Islet precursor cell (in vitro differentiated cells): ENCODE measurements around the gene MRPL14.
"Not testable (repeated sequence)": the region's sequence is repeated elsewhere in the genome, so short reads cannot be mapped to it uniquely, and the experiment has no call there.

Experiments used
- DNase-seq: peaks from one replicate; pipeline ENCODE4 v3.0.0-alpha.2; 2018

Gene MRPL14

DNA sequence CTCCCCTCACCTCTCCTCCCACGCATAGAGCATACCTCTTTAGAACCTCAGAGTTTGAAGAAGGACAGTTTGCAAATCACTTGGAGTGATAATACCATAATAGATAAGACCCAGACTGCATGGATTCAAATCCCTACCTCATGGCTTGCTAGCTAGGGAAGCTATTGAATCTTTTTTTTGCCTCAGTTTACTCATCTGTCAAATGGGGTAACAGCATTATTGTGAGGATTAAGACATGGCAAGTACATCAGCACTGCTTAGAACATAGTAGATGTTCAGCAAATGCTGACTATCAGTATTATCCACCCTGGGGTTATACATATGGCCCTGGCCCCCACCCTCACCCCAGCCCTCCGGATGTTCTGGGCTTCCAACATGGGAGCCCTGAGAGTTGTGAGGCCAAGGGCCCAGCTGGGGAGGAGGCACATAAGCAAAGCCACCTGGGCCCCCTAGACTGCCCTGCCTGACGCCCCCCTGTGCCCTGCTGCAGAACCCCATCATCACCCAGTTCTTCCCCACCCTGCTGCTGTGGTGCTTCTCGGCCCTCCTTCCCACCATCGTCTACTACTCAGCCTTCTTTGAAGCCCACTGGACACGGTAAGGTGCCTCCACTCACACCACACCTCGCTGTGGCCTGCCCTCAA is 22.2 kb upstream of the MRPL14 start:
- no peak for DNase-seq

DNA sequence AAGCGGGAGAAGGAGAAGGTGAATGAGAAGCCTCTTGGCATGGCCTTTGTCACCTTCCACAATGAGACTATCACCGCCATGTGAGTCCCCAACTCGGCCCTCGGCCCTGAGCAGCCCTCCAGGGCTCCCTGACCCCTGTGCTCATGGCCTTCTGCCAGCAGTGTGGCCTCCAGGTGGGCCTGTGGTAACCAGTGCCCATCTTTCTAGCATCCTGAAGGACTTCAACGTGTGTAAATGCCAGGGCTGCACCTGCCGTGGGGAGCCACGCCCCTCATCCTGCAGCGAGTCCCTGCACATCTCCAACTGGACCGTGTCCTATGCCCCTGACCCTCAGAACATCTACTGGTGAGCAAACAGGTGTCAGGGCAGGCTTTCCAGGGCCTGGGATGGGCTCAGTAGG is 21.1 kb upstream of the MRPL14 start:
- no peak for DNase-seq

DNA sequence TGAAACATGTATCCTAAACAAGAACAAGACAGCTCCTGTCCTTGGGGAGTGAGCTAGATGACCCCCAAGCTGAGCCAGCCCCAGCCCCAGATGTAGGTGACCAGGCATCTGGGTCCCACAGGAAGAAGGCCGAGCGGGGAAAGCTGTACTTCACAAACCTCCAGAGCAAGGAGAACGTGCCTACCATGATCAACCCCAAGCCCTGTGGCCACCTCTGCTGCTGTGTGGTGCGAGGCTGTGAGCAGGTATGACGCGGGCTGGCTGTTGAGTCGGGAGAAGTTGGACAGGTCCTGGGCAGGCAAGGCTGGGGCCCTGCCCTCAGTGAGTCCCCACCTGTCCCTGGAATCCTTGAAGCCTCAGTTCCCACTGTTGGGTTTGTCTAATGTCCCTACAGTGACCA is 20.0 kb upstream of the MRPL14 start:
- DNase-seq = no peak

DNA sequence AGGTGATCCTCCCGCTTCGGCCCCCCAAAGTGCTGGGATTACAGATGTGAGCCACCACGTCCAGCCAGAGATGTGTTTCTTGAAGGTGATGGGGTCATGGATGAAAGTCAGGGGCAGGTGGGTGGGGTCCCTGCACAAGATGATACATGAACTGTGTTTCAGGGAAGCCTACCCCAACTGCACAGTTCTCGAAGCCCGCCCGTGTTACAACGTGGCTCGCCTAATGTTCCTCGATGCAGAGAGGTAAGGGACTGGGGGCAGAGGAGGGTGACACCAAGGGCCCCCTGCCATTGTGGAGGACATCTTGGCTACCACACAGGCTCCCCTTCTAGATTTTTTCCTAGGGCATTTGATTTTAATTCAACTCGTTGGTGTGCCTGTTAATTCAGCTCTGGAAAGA is 19.4 kb upstream of the MRPL14 start:
- no peak for DNase-seq

DNA sequence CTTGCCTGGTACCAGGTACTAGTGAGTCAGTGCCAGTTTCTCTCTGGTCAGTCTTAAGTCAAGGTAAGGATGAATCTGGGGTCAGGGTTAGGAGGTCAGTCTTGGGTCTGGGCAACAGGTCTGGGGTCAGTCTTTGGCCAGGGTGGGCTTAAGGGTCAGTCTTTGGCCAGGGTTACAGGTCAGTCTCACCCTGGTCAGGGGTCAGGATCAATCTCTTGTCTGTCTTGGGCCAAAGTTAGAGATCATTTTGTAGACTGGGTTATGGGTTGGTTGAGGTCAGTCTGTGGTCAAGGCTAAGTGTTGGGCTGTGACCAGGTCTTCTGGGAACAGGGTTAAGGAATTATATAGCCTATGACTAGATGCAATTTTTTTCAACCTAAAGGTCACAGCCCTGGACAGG is 18.6 kb upstream of the MRPL14 start:
- no peak for DNase-seq

DNA sequence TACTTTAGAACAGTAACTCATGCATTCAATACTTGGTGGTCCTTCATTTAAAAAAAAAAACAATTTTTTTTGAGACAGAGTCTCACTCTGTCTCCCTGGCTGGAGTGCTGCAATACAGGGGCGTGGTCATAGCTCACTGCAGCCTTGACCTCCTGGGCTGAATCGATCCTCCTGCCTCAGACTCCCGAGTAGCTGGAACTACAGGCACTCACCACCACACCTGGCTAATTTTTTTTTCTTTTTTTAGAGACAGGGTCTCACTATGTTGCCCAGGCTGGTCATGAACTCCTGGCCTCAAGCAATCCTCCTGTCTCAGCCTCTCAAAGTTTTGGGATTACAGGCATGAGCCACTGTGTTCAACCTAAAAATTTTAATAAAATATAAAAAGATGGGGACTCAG is 17.3 kb upstream of the MRPL14 start:
- DNase-seq = not testable (repeated sequence)

DNA sequence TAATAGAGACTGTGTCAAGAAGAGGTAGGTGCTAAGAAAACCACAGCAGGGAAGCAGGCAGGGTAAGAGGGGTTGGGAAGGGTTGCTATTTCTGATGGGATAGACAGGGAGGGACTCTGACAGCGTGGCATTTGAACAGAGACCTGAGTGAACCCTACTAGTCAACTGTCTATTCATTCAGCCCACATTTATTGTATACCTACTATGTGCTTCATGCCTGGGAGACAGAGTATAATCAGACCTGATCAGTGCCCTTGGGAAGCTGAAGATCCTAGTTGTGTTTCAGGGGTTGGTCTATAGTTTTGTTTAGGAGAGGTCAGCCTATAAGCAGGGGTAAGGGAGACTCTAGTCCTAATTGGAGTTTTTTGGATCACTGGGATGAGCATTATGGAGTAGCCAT is 16.5 kb upstream of the MRPL14 start:
- no peak for DNase-seq

DNA sequence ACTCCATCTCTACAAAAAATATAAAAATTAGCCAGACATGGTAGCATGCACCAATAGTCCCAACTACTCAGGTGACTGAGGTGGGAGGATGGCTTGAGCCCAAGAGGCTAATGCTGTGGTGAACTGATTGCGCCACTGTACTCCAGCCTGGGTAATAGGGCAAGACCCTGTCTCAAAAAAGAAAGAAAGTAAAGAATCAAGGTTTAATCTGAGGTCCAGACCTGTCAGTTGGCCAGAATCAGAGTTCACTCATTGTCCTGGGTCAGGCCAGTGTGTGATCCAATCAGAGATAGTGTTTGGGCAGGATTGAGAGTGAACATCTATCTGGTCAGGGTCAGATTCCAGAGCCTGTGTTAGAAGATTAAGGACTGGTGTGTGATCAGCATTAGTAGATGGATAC is 15.6 kb upstream of the MRPL14 start:
- DNase-seq = no peak

DNA sequence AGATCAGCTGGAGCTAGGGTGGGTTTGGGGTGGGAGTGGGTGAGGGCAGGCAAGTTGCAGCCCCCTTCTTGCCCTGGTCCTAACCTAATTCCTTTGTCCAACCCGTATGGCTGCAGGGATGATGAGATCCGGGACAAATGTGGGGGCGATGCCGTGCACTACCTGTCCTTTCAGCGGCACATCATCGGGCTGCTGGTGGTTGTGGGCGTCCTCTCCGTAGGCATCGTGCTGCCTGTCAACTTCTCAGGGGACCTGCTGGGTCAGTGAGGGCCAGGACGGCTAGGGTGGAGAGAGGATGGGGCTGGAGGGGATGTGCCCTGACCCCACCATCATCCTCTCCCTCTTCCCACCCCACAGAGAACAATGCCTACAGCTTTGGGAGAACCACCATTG is 12.1 kb upstream of the MRPL14 start:
- DNase-seq = no peak

DNA sequence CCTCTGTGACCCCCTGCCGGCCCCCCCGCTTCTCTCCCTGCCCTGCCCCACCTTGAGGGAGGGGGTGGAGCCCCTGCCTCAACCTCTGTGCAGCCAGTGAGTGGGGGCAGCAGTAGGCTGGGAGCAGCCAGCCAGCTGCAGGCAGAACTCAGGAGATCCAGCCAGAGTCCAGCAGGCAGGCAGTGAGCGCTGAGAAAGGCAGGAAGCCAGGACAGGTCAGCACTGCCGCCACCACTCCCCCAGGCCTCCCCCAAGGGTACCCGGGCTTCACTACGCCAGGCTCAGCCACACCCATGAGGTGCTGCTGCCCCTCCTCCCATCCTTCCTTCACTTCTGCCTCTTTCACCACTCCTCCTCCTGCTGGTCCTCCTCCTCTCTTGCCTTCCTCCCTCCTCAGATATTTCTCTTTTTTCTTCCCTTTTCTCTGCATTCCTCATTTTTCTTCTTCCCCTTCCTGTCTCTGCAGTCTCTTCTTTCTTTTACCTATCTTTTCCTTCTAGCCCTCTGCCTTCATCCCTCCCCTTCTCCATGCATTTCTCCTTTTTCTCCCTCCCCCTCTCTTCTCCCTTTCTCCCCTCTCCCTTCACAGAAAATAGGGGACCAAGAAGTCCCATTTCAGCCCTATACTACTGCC is 11.6 kb upstream of the MRPL14 start:
- no peak for DNase-seq

DNA sequence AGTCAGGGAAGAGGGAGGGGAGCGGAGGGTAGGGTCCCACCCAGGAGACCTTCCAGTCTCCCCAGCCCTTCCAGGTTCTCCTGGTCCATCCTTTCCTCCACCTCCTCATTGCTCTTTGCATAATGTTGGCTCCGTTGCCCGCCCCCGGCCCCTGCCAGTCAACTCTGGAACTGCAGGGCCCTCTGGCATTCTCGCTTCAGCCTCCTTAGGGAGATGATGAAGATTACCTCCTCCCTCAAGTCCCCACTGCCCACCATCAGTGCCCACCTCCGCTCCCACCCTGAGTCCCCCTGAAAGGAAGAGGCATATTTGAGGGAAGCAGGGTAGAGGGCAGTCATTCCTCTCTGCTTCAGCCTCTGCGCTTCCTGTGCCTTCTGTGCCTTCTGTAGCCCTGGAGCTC is 8.6 kb upstream of the MRPL14 start:
- no peak for DNase-seq

DNA sequence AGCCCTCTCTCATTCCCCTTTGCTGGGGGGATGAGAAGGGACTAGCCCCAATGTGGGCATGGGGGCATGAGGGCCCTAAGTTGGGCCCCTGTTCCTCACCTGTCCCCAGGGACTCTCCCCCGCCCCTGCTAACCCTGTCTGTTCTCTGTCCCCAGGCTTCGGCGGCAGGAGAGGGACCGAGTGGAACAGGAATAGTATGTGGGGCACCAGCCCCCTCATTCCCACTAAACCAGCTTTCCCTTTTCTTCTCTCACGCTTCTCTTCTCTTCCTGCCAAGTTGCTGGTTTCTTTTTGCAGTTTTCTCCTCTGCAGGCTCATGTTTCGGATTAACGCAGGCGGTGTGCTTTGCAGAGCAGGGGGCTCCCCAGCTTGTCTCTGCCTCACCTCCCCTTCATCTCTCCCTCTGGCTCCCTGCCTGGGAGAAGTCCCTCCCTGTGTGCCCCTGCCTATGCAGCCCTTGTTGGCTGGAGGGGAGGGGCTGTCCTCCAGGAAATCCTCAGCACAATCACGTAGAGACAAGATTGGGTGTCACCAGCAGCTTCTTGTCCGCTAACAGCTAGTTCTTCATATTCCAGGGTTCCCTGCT is 8.0 kb upstream of the MRPL14 start:
- DNase-seq = no peak

DNA sequence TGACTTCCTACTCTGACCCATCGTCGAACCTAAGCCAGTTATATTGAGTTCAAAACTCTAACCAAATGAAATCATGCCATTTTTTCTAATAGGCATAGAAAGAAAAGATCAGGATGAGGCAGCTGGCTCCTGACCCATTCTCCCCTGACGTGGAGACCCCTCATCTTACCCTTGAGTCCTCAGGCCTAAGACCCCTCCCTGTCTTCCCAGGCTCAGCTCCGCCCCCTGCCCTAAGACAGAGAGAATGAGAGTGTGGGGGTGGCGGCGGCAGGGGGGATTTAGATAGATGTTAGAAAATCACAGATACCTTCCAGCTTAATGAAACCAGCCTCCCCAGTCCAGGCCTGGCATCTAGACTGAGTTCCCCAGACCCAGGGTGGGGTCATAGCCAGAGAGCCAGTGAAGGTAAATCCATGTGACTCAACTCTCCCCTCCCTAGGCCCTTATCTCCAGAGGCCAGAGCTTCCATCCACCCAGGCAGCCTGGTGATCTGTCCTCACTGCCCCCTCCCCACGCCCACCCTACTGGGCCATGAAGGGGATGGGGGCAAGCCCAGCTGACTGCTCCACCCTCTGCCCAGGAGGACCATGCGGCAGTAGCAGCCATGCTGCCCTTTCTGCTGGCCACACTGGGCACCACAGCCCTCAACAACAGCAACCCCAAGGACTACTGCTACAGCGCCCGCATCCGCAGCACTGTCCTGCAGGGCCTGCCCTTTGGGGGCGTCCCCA is 6.9 kb upstream of the MRPL14 start:
- no peak for DNase-seq

DNA sequence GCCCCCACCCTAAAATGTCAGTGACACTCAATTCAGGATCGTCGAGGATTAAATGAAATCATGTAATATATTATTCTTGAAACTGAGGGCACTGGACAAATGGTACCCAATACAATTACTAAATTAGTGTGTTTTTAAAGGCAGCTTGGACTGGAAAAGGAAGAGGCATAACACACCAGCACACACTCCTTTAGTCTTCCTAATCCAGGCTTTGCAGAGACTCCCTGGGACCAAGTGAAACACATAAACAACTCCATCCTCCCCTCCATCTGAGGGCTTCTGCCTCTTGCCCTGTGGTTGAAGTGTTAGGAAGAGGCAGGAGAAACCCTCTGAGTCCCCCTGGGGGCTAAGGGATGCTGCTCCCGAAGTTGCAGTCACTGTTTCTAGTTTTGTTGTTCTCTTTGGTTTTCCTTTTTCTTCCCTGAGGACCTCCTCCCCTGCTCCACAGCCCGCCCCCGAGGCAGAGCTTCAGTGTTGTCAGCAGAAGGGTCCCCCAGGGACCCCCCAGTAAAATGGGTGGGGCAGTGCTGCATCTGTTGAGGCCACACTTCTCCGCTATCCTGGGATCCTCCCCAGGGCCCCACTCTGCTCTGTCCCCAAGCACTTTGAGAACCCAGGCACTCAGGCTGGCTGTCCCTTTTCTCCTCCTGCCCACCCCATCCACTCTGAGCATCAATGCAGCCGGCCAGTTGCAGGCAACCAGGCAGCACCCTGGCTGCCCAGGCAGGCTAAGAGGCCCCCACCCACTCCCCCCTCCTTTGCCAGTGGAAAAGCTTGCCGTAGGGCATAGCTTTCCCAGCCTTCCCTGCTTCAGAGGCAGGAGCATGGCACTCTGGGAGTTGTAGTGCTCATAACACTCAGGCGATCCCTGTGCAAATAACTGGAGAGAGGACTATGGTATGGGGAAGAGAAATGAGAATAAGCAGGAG is 6.0 kb upstream of the MRPL14 start:
- DNase-seq = peak; percentile 84

DNA sequence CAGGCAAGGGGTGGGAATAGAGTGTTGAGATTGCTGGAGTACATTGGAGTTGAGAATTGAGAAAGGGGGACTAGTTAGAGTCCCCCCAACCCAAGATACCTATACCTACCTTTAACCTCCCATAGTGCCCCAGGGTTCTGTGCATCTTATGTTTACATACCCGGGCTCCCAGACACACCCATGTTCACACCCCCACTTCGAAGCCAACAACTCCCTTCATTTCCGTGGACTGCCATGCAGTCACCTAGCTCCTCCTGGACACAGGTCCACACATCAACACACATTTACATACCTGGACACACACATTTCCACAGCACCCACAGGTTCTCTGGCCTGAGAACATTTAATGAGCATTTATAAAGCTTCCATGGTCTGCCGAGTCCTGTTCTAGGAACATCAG is 5.2 kb upstream of the MRPL14 start:
- DNase-seq = no peak

DNA sequence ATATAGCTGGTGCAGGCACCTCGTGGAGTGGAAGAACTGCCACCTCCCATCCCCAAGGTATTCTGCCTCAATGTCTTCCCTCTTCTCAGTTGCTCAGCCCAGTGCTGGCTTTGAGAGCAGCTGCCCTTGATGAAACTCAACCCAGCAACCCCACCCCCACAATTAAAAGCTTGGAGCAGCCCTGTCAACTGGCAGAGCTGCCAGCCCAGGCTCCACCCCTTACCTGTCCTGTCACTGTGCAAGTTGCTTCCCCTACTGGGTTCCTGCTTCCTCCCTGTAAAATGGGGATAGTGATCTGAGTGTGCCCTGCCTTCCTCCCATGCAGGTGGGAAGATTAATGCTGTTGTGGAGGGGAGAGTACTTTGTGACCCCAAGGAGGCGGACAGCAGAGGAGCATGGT is 4.6 kb upstream of the MRPL14 start:
- DNase-seq = no peak

DNA sequence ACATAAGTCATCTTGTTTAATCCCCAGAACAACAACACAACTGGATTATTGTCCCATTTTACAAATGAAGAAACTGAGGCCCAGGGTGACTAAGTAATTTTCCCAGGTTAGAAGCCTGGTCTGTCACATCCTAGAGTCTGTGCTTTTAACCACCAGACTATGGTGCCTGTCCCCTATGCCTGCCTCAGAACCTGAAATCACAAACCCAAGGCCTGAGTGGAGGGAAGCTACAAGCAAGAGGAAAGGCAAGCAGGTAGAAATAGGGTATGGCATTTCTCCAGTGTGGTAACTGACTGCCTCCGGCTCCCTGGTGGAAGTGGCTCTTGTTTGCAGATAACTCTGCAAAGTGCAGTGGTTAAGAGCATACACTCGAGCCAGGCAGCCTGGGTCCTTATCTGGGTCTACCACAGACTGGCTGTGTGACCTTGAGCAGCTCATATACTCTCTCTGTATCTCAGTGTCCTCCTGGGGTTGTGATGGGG is 2.6 kb upstream of the MRPL14 start:
- DNase-seq = no peak

DNA sequence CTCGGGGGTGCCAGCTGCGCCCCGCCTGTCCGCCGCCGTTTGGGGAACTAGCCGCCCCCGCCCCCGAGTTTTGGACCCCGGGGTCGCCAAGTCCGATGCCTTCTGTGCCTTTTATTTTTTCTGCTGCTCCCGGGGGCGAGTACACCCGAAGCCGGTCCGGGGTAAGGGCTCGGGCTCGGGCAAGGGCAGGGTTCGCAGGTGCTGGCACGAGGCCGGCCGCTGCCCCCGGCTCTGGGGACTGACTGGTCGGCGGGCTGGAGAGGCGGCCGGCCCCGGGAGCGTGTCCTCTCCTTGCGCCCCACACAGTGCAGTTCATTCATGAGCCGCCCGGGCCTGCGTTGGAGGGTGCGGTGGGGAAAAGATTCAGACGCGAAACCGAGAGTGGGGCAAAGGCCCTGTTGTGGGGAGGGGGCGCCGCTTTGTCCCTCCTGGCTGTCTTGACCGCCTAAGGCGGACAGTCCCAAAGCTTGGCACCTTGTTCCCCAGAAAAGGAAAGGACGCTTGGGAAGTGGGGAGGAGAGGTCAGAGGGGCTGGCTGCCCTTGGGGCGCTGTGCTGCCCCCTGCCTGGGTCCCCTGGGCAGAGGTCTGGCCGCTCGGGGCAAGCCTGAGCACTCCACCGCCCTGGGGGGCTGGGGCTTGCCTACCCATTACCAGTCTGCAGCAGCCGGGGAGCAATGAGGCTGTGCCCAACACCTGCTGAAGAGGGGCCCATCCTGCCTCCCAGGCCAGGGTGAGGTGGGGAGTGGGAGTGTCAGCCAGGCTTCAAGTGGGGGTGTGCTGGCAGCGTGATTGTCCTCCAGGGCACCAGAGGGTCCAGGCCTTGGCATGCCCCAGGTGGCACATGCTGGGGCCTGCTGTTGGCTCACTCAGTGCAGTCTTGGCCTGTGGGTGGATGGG is 1.0 kb upstream of the MRPL14 start:
- peak; percentile 73 for DNase-seq

DNA sequence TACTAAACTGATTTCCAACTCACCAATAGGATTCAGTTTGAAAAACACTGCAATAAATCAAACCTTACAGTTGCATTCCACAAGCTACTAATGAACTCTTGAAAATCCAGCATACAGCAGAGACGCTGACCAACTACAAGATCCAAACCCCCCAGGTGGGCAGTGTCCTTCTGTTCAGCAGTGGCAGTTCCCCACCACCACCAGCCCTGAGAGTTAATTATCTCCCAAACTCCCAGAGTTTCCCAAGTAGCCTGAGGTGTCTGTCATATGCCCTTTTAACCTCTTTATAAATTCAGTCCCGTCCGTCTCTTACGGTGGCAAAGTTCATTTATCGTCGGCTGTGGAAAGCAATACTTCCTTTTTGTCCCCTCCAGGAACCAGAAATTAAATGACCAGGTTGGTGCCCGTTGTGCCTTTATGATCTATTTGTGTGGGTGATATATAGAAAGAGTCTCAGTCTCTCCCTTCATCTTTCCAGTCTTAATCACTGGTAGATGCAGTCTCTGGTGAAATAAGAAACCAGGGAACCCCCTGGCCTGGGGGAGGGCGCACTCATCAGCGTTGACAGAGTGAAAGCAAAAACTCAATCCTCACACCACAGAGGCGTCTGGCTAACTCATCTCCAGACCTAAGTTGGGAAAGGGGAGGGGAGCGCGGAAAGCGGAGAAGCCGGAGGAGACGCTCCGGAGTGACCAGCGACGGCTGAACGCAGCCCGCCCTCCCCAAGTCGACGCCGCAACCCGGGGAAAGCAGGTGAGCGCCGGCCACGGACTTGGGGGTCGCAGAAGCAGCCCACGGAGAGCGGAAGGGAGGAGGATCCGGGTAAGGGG is 717 bp downstream of the MRPL14 start:
- peak; percentile 85 for DNase-seq

DNA sequence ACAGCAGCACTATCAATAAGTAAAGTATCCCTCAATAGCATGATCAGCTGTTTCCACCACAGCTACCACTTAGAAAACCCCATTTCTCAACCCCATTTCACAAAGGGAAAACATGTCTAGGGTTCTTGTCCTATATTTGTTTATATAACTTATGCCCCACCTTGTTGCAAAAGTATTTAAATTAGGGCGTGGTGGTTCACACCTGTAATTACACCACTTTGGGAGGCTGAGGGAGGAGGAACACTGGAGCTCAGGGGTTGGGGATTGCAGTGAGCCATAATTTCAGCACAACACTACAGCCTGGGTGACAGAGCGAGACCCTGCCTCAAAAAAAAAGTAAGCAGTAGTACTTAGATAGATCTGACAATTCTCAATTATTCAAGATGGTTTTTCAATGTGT is 3.7 kb downstream of the MRPL14 start:
- no peak for DNase-seq

DNA sequence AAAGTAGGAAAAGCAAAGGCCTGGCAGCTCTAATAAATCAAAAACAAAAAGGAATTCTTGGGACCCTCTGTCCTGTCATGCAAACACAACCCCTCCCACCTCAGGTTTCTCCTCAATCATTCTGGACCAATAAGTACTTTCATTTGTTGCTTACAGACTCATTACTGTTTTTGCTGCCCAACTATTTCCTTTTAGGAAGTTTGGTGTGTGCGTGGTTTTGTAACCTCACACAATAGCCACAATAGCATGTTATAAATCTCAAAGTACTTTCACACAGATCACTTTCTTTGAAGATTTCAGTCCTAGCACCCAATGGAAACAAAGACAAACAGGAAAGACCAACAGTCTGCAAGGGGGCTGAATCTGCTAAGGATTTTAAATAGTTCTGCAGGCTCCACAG is 4.5 kb downstream of the MRPL14 start:
- no peak for DNase-seq
